H1 (cell line): ENCODE data around the gene PHACTR1. TPM values are rescaled to one million over a fixed set of nuclear protein-coding genes. Genes with fewer than 3 reads are reported as not detected.

ENCODE experiments used
- CTCF ChIA-PET: fragments of 300-600 bp; sonication (Branson Sonifier 250); formaldehyde crosslinking; loops from one replicate; lab custom pipeline; 2021; ENCODE audit not compliant: partially characterized antibody; lab: Charles Lee
- POLR2A ChIA-PET: fragments of 300-600 bp; sonication (Branson Sonifier 250); formaldehyde crosslinking; loops from one replicate; lab custom pipeline; 2021; ENCODE audit warnings: inconsistent platforms; ENCODE audit not compliant: partially characterized antibody; lab: Charles Lee
- DNase-seq, 2 experiments: peaks; one replicate each; pipeline versions ENCODE4 v3.0.0 to v3.0.0-alpha.2; 2010 to 2022; ENCODE audit warnings: low spot score in 2 of 2, low read depth in 1 of 2, mixed read lengths in 1 of 2
- FAIRE-seq: peaks from 2 replicates; lab custom pipeline; 2011; peaks lifted over from hg19 to GRCh38; lab: Jason Lieb, UNC
- H2AFZ ChIP-seq: 2 replicates; pipeline ENCODE4 v1.8.1; 2012; ENCODE audit warnings: low read length, inconsistent platforms
- H2AK5ac ChIP-seq: 2 replicates; pipeline ENCODE4 v1.6.1; 2013; ENCODE audit warnings: low read depth, low read length
- H2BK120ac ChIP-seq: replicated peaks from 2 replicates; pipeline ENCODE3; 2013; ENCODE audit warnings: low read depth, low read length, inconsistent platforms
- H2BK12ac ChIP-seq: 2 replicates; pipeline ENCODE4 v1.6.1; 2013; ENCODE audit warnings: low read depth, low read length
- H2BK15ac ChIP-seq: 2 replicates; pipeline ENCODE4 v1.6.1; 2013; ENCODE audit warnings: low read length
- H2BK20ac ChIP-seq: 2 replicates; pipeline ENCODE4 v1.6.1; 2013; ENCODE audit warnings: low read length
- H2BK5ac ChIP-seq: 2 replicates; pipeline ENCODE4 v1.6.1; 2013; ENCODE audit warnings: low read depth, low read length
- H3K14ac ChIP-seq: 2 replicates; pipeline ENCODE4 v1.6.1; 2013; ENCODE audit warnings: inconsistent platforms; ENCODE audit not compliant: insufficient read length
- H3K18ac ChIP-seq: 2 replicates; pipeline ENCODE4 v1.6.1; 2013; ENCODE audit warnings: low read length; ENCODE audit errors: extremely low read depth
- H3K23ac ChIP-seq: 2 replicates; pipeline ENCODE4 v1.6.1; 2013; ENCODE audit warnings: inconsistent platforms; ENCODE audit not compliant: insufficient read length
- H3K23me2 ChIP-seq: 2 replicates; pipeline ENCODE4 v1.6.1; 2013; ENCODE audit warnings: low read depth, low read length
- H3K27ac ChIP-seq: 2 replicates; pipeline ENCODE4 v1.6.1; 2011; ENCODE audit warnings: low read depth, low read length, inconsistent platforms
- H3K27me3 ChIP-seq, 4 experiments: replicated peaks in 1 of 4; 1 replicate in 1 of 4; 2 replicates in 3 of 4; pipeline versions ENCODE4 v1.6.1 to v1.8.1; 2011 to 2013; ENCODE audit warnings: low read length in 3 of 4, mild to moderate bottlenecking in 3 of 4, inconsistent platforms in 2 of 4, mixed read lengths in 2 of 4, moderate library complexity in 1 of 4; ENCODE audit not compliant: control insufficient read depth in 3 of 4, insufficient read depth in 3 of 4; ENCODE audit errors: extremely low read depth in 1 of 4
- H3K36me3 ChIP-seq, 4 experiments: 2 replicates each; pipeline versions ENCODE4 v1.6.1 to v1.8.1; 2011 to 2013; ENCODE audit warnings: mild to moderate bottlenecking in 4 of 4, low read length in 3 of 4, moderate library complexity in 2 of 4, control low read depth in 1 of 4, inconsistent platforms in 1 of 4; ENCODE audit not compliant: insufficient read depth in 4 of 4, control insufficient read depth in 2 of 4
- H3K4ac ChIP-seq: replicated peaks from 2 replicates; pipeline ENCODE3; 2013; ENCODE audit warnings: low read length, low read depth, mixed read lengths, inconsistent platforms; ENCODE audit not compliant: insufficient read length
- H3K4me1 ChIP-seq, 4 experiments: replicated peaks in 1 of 4; 1 replicate in 1 of 4; 2 replicates in 3 of 4; pipeline versions ENCODE4 v1.6.1 to v1.8.1; 2011 to 2013; ENCODE audit warnings: low read length in 3 of 4, inconsistent platforms in 2 of 4, mixed read lengths in 1 of 4; ENCODE audit not compliant: insufficient read depth in 4 of 4, control insufficient read depth in 3 of 4
- H3K4me2 ChIP-seq, 2 experiments: 2 replicates each; pipeline versions ENCODE4 v1.6.1 to v1.8.1; 2011 to 2013; ENCODE audit warnings: low read depth in 2 of 2, low read length in 2 of 2, control low read depth in 1 of 2, inconsistent platforms in 1 of 2, mild to moderate bottlenecking in 1 of 2; ENCODE audit not compliant: insufficient read depth in 1 of 2
- H3K4me3 ChIP-seq, 4 experiments: fragments of 200-600, 300-600 bp in 1 of 4; sonication (generic), shearing (Covaris generic), sonication (Bioruptor Twin) in 1 of 4; 2 replicates each; pipeline versions ENCODE4 v1.5.1 to v1.8.1; 2011 to 2016; ENCODE audit warnings: low read length in 4 of 4, low read depth in 3 of 4, control low read depth in 2 of 4, inconsistent platforms in 2 of 4, mild to moderate bottlenecking in 2 of 4, mixed read lengths in 1 of 4, moderate library complexity in 1 of 4; ENCODE audit not compliant: insufficient read depth in 2 of 4; ENCODE audit errors: extremely low read depth in 1 of 4
- H3K56ac ChIP-seq: replicated peaks from 2 replicates; pipeline ENCODE3; 2013; ENCODE audit warnings: low read depth, mild to moderate bottlenecking, mixed read lengths, low read length, inconsistent platforms; ENCODE audit not compliant: insufficient read length
- H3K79me1 ChIP-seq: 2 replicates; pipeline ENCODE4 v1.6.1; 2013; ENCODE audit warnings: low read depth, low read length, control low read depth
- H3K79me2 ChIP-seq, 2 experiments: 2 replicates each; pipeline versions ENCODE4 v1.6.1 to v1.8.1; 2012 to 2013; ENCODE audit warnings: low read length in 2 of 2, mild to moderate bottlenecking in 2 of 2, inconsistent platforms in 1 of 2; ENCODE audit not compliant: insufficient read depth in 2 of 2, control insufficient read depth in 1 of 2
- H3K9ac ChIP-seq, 4 experiments: replicated peaks in 1 of 4; 1 replicate in 1 of 4; 2 replicates in 3 of 4; pipeline versions ENCODE4 v1.6.1 to v1.8.1; 2011 to 2013; ENCODE audit warnings: low read depth in 3 of 4, low read length in 3 of 4, control low read depth in 2 of 4, mild to moderate bottlenecking in 2 of 4, moderate library complexity in 2 of 4, inconsistent platforms in 1 of 4; ENCODE audit errors: extremely low read depth in 1 of 4
- H3K9me3 ChIP-seq, 2 experiments: 2 replicates each; pipeline versions ENCODE4 v1.6.1 to v1.8.1; 2012 to 2013; ENCODE audit warnings: mild to moderate bottlenecking in 2 of 2, moderate library complexity in 2 of 2, control low read depth in 1 of 2, inconsistent platforms in 1 of 2, low read depth in 1 of 2, low read length in 1 of 2, mixed read lengths in 1 of 2; ENCODE audit not compliant: insufficient read depth in 2 of 2
- H4K20me1 ChIP-seq, 2 experiments: replicated peaks in 1 of 2; 2 replicates each; pipeline versions ENCODE3 to v1.8.1; 2011 to 2013; ENCODE audit warnings: inconsistent platforms in 2 of 2, low read length in 2 of 2, mild to moderate bottlenecking in 1 of 2; ENCODE audit not compliant: insufficient read depth in 2 of 2, control insufficient read depth in 1 of 2
- H4K5ac ChIP-seq: 2 replicates; pipeline ENCODE4 v1.6.1; 2013; ENCODE audit warnings: low read length, low read depth, mixed read lengths, inconsistent platforms; ENCODE audit not compliant: insufficient read length
- H4K8ac ChIP-seq: 2 replicates; pipeline ENCODE4 v1.8.0; 2013; ENCODE audit warnings: mild to moderate bottlenecking, moderate library complexity, low read length, inconsistent platforms; ENCODE audit not compliant: insufficient read depth; ENCODE audit errors: extremely low read depth
- H4K91ac ChIP-seq: replicated peaks from 2 replicates; pipeline ENCODE3; 2013; ENCODE audit warnings: low read length, mixed read lengths, inconsistent platforms; ENCODE audit not compliant: insufficient read length
- CBX8 ChIP-seq: fragments of 300-800, 300-1000 bp; sonication (generic); IDR thresholded peaks from 2 replicates; pipeline ENCODE4 v1.7.1; 2016; ENCODE audit warnings: low read depth, low read length, borderline replicate concordance
- CHD1 ChIP-seq: IDR thresholded peaks from 2 replicates; pipeline ENCODE4 v1.6.1; 2012; ENCODE audit warnings: low read depth, low read length, improper control_type of control experiment
- EGR1 ChIP-seq: IDR thresholded peaks from 2 replicates; pipeline ENCODE4 v1.6.1; 2011; ENCODE audit warnings: low read depth, low read length, borderline replicate concordance
- EP300 ChIP-seq, 2 experiments: IDR thresholded peaks; 1 replicate in 1 of 2; 2 replicates in 1 of 2; pipeline ENCODE4 v1.6.1; 2011 to 2012; ENCODE audit warnings: low read depth in 2 of 2, low read length in 2 of 2, mild to moderate bottlenecking in 2 of 2, borderline replicate concordance in 1 of 2, inconsistent platforms in 1 of 2, moderate library complexity in 1 of 2
- EZH2 ChIP-seq: fragments of 200-600 bp; sonication (generic); IDR thresholded peaks from 2 replicates; pipeline ENCODE4 v1.7.1; 2012; ENCODE audit warnings: low read depth, mild to moderate bottlenecking, moderate library complexity, low read length, inconsistent platforms; ENCODE audit not compliant: severe bottlenecking
- HDAC6 ChIP-seq: IDR thresholded peaks from one replicate; pipeline ENCODE4 v1.7.1; 2012; ENCODE audit warnings: low read depth, mild to moderate bottlenecking, inconsistent platforms, low read length, moderate library complexity
- KDM4A ChIP-seq: IDR thresholded peaks from one replicate; pipeline ENCODE4 v1.7.1; 2012; ENCODE audit warnings: low read depth, mild to moderate bottlenecking, moderate library complexity, low read length, inconsistent platforms; ENCODE audit not compliant: severe bottlenecking
- MAX ChIP-seq: IDR thresholded peaks from 2 replicates; pipeline ENCODE4 v1.6.1; 2012; ENCODE audit warnings: inconsistent platforms
- NRF1 ChIP-seq: IDR thresholded peaks from 2 replicates; pipeline ENCODE4 v1.6.1; 2011; ENCODE audit warnings: mild to moderate bottlenecking, low read depth, low read length, improper control_type of control experiment
- SIRT6 ChIP-seq: IDR thresholded peaks from one replicate; pipeline ENCODE4 v1.7.1; 2012; ENCODE audit warnings: low read length, inconsistent platforms
- SP4 ChIP-seq: IDR thresholded peaks from 2 replicates; pipeline ENCODE4 v1.6.1; 2012; ENCODE audit warnings: low read length, inconsistent platforms
- SRF ChIP-seq: IDR thresholded peaks from 2 replicates; pipeline ENCODE4 v1.6.1; 2011; ENCODE audit warnings: mild to moderate bottlenecking, low read depth, low read length, moderate library complexity
- TAF1 ChIP-seq: IDR thresholded peaks from 2 replicates; pipeline ENCODE4 v1.6.1; 2011; ENCODE audit warnings: mild to moderate bottlenecking, low read depth, low read length
- TAF7 ChIP-seq: optimal IDR thresholded peaks from 2 replicates; pipeline ENCODE3; 2011; ENCODE audit warnings: low read depth, mild to moderate bottlenecking, inconsistent platforms, low read length, moderate library complexity, borderline replicate concordance
- TCF12 ChIP-seq: IDR thresholded peaks from 2 replicates; pipeline ENCODE4 v1.6.1; 2011; ENCODE audit warnings: low read depth, mild to moderate bottlenecking, low read length
- YY1 ChIP-seq: IDR thresholded peaks from 2 replicates; pipeline ENCODE4 v1.6.1; 2011; ENCODE audit warnings: low read depth, mild to moderate bottlenecking, low read length
- WGBS, 2 experiments: shearing (Covaris generic) in 1 of 2; methylation state at CpG; one replicate each; pipeline versions ENCODE4 v1.1.6 to v1.1.7; 2013 to 2015; ENCODE audit warnings: low lambda C conversion rate in 2 of 2, mixed read lengths in 2 of 2, inconsistent platforms in 1 of 2, low coverage in 1 of 2, missing lambda C conversion rate in 1 of 2; ENCODE audit not compliant: insufficient replicate concordance in 2 of 2, insufficient coverage in 1 of 2, insufficient read length in 1 of 2; ENCODE audit errors: extremely low coverage in 1 of 2, missing lambda C conversion rate in 1 of 2; 5-methylcytosine and 5-hydroxymethylcytosine counted together
- polyA plus RNA-seq, 7 experiments: library from polyadenylated mRNA; depleted of rRNA in 3 of 7; stranded (reverse) in 5 of 7; unstranded in 2 of 7; fragments of >200 nt in 5 of 7; fragments of 200-250 nt in 2 of 7; gene quantifications; 1 replicate in 5 of 7; 2 replicates in 1 of 7; 4 replicates in 1 of 7; pipeline versions ENCODE4 v1.2.1 to v1.2.3, GENCODE V29; 2011 to 2013; ENCODE audit warnings: missing spikeins in 2 of 7, mixed read lengths in 2 of 7
- total RNA-seq: library from RNA; stranded (reverse); fragmentation: NEBNext Ultra II Directional; extraction: Animal tissue kit (Norgen Biotek cat#: 25700); gene quantifications from 2 replicates; pipeline ENCODE4 v1.2.1, GENCODE V29; 2021

Gene PHACTR1
- total and polyA plus RNA-seq, 2 of the 8 experiments (the other 6 are each of a cell fraction or from before 2014, with no cell fraction given): 3.9 to 17.1 TPM

GRCh38 chr6:12772416-12772815 is 55.8 kb downstream of the PHACTR1 start:
- H3K23me2 ChIP-seq: no peaks in the 10 kb centered on the region
- 88% methylated on average over 3 of the region's 3 CpGs; no CpG with 5 or more reads in 1 of the 2 experiments for WGBS, 2 experiments
- no peak overlapping the region for H3K4ac ChIP-seq
- no peak for TF ChIP-seq EZH2
- no peak for TF ChIP-seq TAF7
- TF ChIP-seq SIRT6: no peak
- no peak for TF ChIP-seq MAX
- no peak for TF ChIP-seq CHD1
- TF ChIP-seq TAF1: no peak
- TF ChIP-seq EP300 (IDR thresholded peaks at IDR 0.05; ENCODE audit: borderline replicate concordance in 1 of 2, low read depth in 2 of 2, low read length in 2 of 2): no peak
- no peak for TF ChIP-seq CBX8
- no peak for TF ChIP-seq KDM4A
- TF ChIP-seq YY1: no peak
- no peak for TF ChIP-seq HDAC6
- TF ChIP-seq NRF1: no peak
- TF ChIP-seq TCF12: no peak
- TF ChIP-seq SP4: no peak
- no peak for TF ChIP-seq SRF
- no peak for TF ChIP-seq EGR1

More at GRCh38 chr6:12772416-12772815, 55.8 kb downstream of the PHACTR1 start:
- Histone ChIP-seq H4K8ac (no peak overlapping the region), H3K4me3 (no peak overlapping the region), H3K23ac (no peak overlapping the region), H3K27me3 (no peaks in the 10 kb centered on the region), H3K36me3 (no peaks in the 10 kb centered on the region), H2AFZ (no peak overlapping the region), H2BK120ac (no peak overlapping the region), H3K4me2 (no peak overlapping the region), H3K4me1 (peaks cover 0 to 4% (median 0%) of the 10 kb centered on the region in 4 experiments; a peak in 1 of 7 replicates), H4K91ac (no peak overlapping the region), H2AK5ac (no peak overlapping the region), H3K14ac (no peak overlapping the region), H3K79me1 (no peaks in the 10 kb centered on the region; the same call in 1 of the 2 replicates), H4K20me1 (peaks cover 0 to 2% of the 10 kb centered on the region in 2 experiments), H3K9ac (no peak overlapping the region), H2BK12ac (no peak overlapping the region), H3K56ac (no peak overlapping the region), H2BK15ac (no peak overlapping the region), H4K5ac (no peak overlapping the region), H2BK20ac (no peak overlapping the region), H3K9me3 (no peaks in the 10 kb centered on the region), H3K27ac (no peak overlapping the region), H3K18ac (no peak overlapping the region), H2BK5ac (no peak overlapping the region), H3K79me2 (no peaks in the 10 kb centered on the region)
- DNase-seq (no peak), FAIRE-seq (no peak)
- CTCF ChIA-PET: no interaction called here
- POLR2A ChIA-PET: no interaction called here
